ENCODE measurements around the gene DPF1. TPM values are rescaled to one million over a fixed set of nuclear protein-coding genes. Genes with fewer than 3 reads are reported as not detected.

The DPF1 gene
- total RNA-seq, 2 experiments from 2014 or later: not detected

DNA sequence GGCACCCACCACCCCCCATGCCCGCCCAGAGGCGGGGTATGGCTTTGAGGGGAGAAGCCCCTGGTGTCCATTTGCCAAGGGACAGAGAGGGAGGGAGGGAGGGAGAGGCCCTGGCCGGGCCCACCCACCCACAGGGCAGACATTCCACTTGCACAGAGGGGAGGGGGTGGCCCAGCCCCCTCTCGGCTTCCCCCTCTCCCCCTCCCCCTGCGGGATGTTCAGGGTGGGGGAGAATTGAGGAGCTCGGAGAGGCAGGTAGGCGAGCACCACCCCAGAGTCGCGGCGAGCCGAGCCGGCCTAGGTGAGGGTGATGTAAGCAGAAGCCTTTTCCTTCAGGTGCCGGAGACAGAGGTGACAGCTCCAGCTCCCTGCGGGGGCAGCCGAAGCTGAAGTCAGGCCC, 12.3 kb downstream of the DPF1 start:
- no peak overlapping the region for H3K27ac Mint-ChIP-seq
- ChIA-PET POLR2A (no interaction called here), CTCF (no interaction called here)

DNA sequence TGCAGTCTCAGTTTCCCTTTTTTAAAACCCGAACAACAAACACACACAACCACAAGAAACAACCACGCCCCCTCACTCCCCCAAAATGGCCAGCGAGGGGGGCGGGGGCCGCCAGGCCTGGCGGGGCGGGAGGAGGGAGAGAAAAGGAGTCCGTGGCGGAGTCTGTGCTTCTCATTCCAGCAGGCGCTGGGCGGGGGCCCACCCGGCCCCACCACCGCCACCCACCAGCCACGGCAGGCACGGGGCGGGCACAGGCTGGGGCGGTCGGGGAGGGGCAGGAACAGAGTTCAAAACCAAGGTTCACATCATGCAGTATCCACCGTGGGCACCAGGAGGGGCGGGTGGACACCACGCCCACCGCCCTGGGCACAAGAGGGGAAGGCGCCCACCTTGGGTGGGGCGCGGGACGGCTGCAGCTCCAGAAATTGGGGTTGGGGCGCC, 12.9 kb downstream of the DPF1 start:
- no peaks in the 10 kb centered on the region for H3K9me3 Mint-ChIP-seq
- no peak for DNase-seq
- H3K27ac ChIP-seq (ENCODE audit: low read depth in 1 of 2, low read length in 2 of 2): no peak overlapping the region
- H3K36me3 Mint-ChIP-seq (ENCODE audit: low read depth): peaks cover 26% of the 10 kb centered on the region
- ChIA-PET CTCF (no interaction called here), POLR2A (no interaction called here)
- peaks cover 57% of the 10 kb centered on the region for H3K27me3 Mint-ChIP-seq
- H3K27me3 ChIP-seq (ENCODE audit: control insufficient read depth in 1 of 2, insufficient read depth in 2 of 2, low read length in 2 of 2): peaks cover 48 to 52% of the 10 kb centered on the region in 2 experiments
- H3K4me3 ChIP-seq (ENCODE audit: low read length): no peak overlapping the region
- TF ChIP-seq, protein P1, sequence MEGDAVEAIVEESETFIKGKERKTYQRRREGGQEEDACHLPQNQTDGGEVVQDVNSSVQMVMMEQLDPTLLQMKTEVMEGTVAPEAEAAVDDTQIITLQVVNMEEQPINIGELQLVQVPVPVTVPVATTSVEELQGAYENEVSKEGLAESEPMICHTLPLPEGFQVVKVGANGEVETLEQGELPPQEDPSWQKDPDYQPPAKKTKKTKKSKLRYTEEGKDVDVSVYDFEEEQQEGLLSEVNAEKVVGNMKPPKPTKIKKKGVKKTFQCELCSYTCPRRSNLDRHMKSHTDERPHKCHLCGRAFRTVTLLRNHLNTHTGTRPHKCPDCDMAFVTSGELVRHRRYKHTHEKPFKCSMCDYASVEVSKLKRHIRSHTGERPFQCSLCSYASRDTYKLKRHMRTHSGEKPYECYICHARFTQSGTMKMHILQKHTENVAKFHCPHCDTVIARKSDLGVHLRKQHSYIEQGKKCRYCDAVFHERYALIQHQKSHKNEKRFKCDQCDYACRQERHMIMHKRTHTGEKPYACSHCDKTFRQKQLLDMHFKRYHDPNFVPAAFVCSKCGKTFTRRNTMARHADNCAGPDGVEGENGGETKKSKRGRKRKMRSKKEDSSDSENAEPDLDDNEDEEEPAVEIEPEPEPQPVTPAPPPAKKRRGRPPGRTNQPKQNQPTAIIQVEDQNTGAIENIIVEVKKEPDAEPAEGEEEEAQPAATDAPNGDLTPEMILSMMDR (IDR thresholded peaks at IDR 0.05): no peak
- no peak overlapping the region for H3K4me3 Mint-ChIP-seq
- peaks cover 28% of the 10 kb centered on the region for H3K4me1 ChIP-seq (ENCODE audit: insufficient read depth, low read length)
- intact Hi-C loops (cut with DNase I, micrococcal nuclease): no loop called here
- H3K36me3 ChIP-seq (ENCODE audit: insufficient read depth, low read length): peaks cover 6% of the 10 kb centered on the region
- ATAC-seq (ENCODE audit: poor library complexity): no peak
- peaks cover 18% of the 10 kb centered on the region for H3K4me1 Mint-ChIP-seq (ENCODE audit: low read depth)
- peaks cover 0 to 13% of the 10 kb centered on the region in 2 experiments for H3K9me3 ChIP-seq (ENCODE audit: control insufficient read depth in 1 of 2, insufficient read depth in 1 of 2, low read length in 2 of 2)
- no peak overlapping the region for H3K27ac Mint-ChIP-seq

More for the DNA sequence above, 12.3 kb downstream of the DPF1 start:
- Histone ChIP-seq H3K4me1 (ENCODE audit: insufficient read depth, low read length) (peaks cover 28% of the 10 kb centered on the region), H3K4me3 (ENCODE audit: low read length) (no peak overlapping the region), H3K9me3 (ENCODE audit: control insufficient read depth in 1 of 2, insufficient read depth in 1 of 2, low read length in 2 of 2) (peaks cover 0 to 11% of the 10 kb centered on the region in 2 experiments), H3K36me3 (ENCODE audit: insufficient read depth, low read length) (peaks cover under 1% of the 10 kb centered on the region), H3K27ac (ENCODE audit: low read depth in 1 of 2, low read length in 2 of 2) (no peak overlapping the region), H3K27me3 (ENCODE audit: control insufficient read depth in 1 of 2, insufficient read depth in 2 of 2, low read length in 2 of 2) (peaks cover 52 to 57% of the 10 kb centered on the region in 2 experiments)
- H3K4me1 Mint-ChIP-seq (ENCODE audit: low read depth): peaks cover 18% of the 10 kb centered on the region
- H3K27me3 Mint-ChIP-seq: peaks cover 60% of the 10 kb centered on the region
- no peaks in the 10 kb centered on the region for H3K9me3 Mint-ChIP-seq
- TF ChIP-seq, protein P1 (IDR thresholded peaks at IDR 0.05): no peak
- DNase-seq (peak in 1 of 14 experiments; percentile 13), ATAC-seq (ENCODE audit: poor library complexity) (no peak)
- no peak overlapping the region for H3K4me3 Mint-ChIP-seq
- peaks cover 23% of the 10 kb centered on the region for H3K36me3 Mint-ChIP-seq (ENCODE audit: low read depth)
- intact Hi-C loops (cut with DNase I, micrococcal nuclease): no loop called here

DNA sequence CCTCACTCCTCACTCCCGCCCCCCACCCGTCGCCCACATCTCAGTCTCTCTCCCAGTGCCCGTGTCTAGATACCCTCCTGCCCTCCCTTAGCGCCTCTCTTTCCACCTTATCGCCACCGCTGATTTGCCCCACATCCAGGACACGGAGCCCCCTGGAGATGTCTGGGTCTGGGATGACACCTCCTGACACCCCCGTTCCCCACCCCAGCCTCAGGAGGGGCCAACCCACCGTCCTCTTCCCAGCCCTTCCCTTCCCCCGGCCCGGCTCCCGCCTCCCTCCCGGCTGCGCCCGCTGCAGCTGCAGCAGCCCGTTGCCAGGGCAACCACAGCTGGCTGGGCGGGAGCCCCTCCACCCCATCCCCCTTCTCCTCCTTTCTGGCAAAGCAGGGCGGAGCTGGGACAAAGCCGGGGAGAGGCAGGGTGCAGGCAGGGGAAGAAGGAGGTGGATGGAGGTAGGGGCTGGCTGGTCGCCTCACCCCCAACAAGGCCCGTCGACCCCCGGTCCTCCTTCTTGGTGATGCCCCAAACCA, 13.5 kb downstream of the DPF1 start:
- H3K27ac Mint-ChIP-seq: no peak overlapping the region
- intact Hi-C loops (cut with DNase I, micrococcal nuclease): no loop called here

More for the DNA sequence above, 13.5 kb downstream of the DPF1 start:
- peaks cover 48 to 52% of the 10 kb centered on the region in 2 experiments for H3K27me3 ChIP-seq (ENCODE audit: control insufficient read depth in 1 of 2, insufficient read depth in 2 of 2, low read length in 2 of 2)
- Mint-ChIP-seq H3K4me1 (ENCODE audit: low read depth) (peaks cover 18% of the 10 kb centered on the region), H3K36me3 (ENCODE audit: low read depth) (peaks cover 26% of the 10 kb centered on the region), H3K27me3 (peaks cover 51% of the 10 kb centered on the region), H3K9me3 (no peaks in the 10 kb centered on the region), H3K4me3 (no peak overlapping the region)
- H3K4me3 ChIP-seq (ENCODE audit: low read length): no peak overlapping the region
- ChIA-PET POLR2A (no interaction called here), CTCF (no interaction called here)
- TF ChIP-seq, protein P1 (IDR thresholded peaks at IDR 0.05): no peak
- ATAC-seq (ENCODE audit: poor library complexity) (no peak), DNase-seq (no peak)
- H3K9me3 ChIP-seq (ENCODE audit: control insufficient read depth in 1 of 2, insufficient read depth in 1 of 2, low read length in 2 of 2): peaks cover 0 to 18% of the 10 kb centered on the region in 2 experiments
- H3K36me3 ChIP-seq (ENCODE audit: insufficient read depth, low read length): peaks cover 6% of the 10 kb centered on the region
- H3K27ac ChIP-seq (ENCODE audit: low read depth in 1 of 2, low read length in 2 of 2): no peak overlapping the region
- H3K4me1 ChIP-seq (ENCODE audit: insufficient read depth, low read length): peaks cover 28% of the 10 kb centered on the region
